Measurements from ENCODE around the gene POLN.
"Not testable (repeated sequence)": the region's sequence is repeated elsewhere in the genome, so short reads cannot be mapped to it uniquely, and the experiment has no call there.

POLN gene

GRCh38 chr4:2275044-2275397 lies 33.1 kb upstream of the POLN start:
- not testable (repeated sequence) for DNase-seq (ENCODE audit: low read depth)

GRCh38 chr4:2274320-2275043 lies 32.6 kb upstream of the POLN start:
- DNase-seq (ENCODE audit: low read depth): no peak

GRCh38 chr4:2273657-2274319 lies 31.9 kb upstream of the POLN start:
- DNase-seq (ENCODE audit: low read depth): no peak

DNA sequence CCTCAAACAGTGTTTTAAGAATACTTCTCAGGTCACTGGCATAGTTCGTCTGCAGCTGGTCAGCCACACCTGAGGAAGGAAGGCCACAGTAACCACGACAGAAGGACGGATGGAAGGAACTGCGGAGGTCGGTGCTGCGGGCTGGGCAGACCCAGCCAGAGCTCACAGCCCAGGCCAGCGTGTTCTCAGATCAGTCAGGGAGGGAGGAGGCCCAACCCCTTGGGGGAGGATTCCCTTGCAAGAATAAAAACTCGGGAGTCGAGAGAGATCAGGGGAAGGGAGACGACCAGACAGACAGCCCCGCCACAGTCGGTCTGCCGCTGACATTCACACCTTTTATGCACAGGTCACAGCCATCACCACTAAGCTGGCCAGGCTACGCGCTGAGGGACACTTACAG lies 31.3 kb upstream of the POLN start:
- no peak for DNase-seq (ENCODE audit: low read depth)

- no peak for DNase-seq (ENCODE audit: low read depth)
Observed at GRCh38 chr4:2272828-2273120, 30.9 kb upstream of the POLN start.

DNA sequence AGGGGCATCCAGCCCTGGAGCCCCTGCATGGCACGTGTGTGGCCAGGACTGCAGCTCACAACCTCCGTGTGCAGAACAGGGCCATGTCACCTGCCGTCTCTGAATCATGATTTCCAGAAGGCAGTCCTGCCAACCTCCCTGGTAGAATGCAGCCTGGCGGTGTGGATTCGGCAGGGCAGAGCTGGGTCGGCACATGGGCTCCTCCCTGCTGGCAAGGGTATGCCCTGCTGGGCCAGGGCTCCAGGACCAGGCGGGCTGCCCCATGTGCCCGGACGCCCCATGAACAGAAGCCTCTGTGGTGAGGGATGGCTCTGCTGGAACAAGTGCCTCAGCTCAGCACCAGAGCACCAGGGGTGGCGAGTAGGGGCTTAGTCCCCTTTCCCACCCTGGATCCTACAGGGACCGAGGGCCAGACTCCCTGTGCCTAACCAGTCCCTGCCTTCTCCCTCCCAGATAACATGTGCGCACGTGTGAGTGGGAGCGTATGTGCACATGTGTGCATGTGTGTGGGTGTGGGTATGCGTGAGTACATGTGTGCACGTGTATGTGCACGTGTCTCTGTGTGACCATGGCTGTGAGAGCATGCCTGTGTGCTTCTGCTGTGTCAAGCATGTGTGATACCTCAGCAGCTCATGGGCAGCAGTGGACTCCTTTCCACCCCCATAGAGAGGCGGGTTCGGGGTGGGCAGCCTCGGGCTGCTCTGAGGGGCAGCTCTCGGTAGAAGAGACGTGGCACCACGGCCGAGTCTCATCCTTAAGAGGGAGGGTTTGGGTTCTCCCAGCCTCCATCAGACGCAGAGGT lies 30.3 kb upstream of the POLN start:
- no peak for DNase-seq (ENCODE audit: low read depth)

DNA sequence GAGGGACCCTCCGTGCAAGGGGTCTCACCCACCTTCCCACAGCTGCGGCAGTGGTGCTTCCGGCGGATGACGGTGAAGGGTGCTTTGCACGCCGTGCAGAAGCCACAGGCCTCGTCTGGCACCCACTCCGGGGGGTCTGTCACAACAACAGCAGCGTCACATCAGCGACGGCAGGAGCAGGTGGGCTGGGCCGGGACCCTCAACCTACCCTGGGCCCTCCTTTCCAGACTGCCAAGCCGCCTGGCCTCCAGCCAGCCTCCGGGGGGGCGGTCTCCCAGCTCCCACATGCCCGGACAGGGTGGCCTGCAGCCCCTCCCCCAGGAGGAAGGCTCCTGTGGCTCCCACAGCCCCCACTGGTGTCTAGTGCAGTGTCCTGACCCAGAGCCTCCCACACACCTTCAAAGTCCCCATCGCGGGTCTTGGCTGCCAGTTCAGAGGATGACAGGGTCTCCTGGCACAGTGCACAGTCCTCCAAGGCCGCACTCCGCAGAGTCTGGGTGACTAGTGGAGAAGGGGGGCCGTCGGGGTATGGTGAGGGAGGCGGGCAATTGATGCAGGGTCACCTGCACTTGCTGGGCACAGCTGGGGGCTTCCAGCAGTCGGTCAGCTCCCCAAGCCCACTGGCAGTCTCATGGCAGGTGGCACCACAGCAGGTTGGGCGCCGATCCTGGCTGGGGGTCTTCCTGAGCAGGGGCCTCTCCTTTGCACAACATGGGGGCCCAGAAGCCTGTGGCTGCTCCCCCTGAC lies 29.5 kb upstream of the POLN start:
- no peak for DNase-seq (ENCODE audit: low read depth)

DNA sequence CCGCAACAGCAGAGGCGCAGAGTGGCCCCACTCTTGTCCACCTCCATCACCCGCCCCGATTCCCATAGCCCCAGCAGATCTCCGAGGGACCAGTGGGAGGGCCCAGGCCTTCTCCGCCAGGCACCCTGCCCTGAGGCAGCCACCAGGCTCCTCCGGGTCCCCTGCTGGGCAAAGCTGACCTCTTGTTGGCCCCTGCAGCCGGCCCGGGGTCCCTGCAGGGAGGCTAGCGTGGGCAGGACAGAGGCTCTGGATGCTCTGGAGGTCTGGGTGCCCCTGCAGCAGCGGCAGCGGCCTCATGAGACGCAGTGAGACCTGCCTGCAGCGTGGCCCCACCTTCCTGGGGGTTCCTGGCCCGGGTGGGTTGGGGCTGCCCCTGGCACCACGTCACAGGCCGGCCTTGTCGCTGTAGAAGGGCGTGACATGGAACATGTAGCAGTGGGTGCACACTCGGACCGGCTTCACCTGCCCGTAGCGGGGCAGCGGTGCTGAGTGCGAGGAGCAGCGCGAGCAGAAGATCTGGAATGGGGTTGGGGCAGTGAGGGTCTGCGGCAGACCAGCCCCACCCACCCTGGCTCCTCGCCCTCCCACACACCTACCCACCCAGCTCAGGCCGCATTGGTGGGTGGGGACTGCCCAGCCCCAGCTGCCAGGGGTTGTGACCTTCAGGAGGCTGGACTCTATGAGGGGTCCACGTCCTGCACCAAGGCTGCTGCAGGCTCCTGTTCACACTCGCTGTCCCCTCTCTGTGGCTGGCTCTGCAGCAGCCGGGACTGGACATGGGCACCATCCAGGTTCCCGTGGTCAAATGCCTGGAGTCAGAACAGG lies 28.6 kb upstream of the POLN start:
- no peak for DNase-seq (ENCODE audit: low read depth)

DNA sequence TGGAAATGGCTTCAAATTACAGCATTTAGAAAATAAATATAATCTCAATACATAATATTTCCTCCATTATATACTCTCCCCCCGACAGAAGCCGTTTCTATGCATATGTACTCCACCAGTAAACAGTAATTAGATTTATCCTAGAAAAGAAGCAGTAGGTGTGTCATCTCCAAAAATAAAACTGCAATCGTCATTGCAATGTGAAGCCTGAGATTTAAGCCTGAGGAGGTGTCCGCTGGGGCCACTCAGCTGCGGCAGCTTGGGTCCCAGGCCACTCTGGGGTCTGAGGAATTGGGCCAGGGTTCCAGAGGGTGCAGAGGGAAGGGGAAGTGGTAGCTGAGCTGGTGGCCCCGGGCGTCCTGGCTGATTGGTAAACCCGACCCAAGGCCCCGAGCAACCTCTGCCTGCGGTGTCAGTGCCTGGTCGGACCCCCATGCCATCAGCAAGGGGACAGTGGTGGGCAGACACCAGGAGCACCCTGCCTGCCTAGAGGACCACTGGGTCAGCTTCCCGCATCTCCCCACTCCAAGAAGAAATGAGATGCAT lies 27.8 kb upstream of the POLN start:
- no peak for DNase-seq (ENCODE audit: low read depth)

DNA sequence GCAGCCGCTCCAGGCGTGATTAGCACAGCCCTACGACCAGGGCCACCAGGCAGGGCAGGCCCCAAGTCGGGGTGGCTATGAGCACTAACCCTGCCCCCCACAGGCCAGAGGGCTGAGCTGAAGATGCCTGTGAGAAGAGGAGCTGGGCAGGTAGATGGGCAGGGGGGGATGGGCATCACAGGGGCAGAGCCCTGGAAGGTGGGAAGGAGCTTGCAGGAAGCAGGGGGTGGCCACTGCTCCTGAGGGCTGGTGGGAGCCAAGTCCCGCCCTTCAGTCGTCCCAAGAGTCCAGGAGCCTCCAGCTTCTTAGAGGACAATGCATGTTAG lies 27.2 kb upstream of the POLN start:
- no peak for DNase-seq (ENCODE audit: low read depth)

DNA sequence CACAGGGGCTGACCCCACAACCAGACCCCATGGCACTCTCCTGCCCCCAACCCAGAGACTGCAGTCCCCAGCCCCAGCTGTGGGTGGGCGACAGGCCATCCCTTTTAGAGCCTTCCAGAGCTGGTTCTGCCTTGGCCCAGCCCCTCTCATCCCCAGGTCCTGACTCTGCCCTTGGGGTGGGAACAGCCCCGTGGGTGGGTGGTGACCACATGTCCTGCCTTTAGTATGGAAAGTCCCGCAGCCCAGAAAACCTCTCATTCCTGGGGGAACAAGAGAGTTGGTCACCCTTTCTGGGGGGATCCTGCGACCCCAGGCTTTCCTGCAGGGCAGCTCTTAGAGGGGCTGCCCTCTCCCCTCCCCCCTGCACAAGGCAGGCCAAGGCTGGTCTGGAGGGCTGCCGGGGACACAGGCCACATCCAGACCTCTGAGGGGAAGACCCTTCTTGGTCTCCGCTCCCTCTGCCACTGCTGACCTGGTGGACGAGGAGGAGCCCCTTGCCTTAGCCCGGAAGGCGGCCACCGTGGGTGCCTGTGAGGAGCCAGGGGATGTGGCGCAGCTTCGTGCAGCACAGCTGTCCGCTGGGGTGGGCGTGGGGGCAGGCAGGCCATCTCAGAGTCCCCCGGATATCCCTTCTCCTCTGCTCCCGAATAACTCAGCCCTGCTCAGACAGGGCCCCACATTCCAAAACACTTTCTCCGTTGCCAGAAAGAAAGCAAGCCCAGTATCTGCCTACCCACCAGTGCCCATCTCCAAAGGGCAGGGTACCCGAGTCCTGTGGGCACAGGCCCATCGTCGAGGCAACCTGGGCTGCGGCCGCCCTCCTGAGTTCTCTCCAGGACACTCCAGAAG lies 26.7 kb upstream of the POLN start:
- DNase-seq (ENCODE audit: low read depth): no peak

DNA sequence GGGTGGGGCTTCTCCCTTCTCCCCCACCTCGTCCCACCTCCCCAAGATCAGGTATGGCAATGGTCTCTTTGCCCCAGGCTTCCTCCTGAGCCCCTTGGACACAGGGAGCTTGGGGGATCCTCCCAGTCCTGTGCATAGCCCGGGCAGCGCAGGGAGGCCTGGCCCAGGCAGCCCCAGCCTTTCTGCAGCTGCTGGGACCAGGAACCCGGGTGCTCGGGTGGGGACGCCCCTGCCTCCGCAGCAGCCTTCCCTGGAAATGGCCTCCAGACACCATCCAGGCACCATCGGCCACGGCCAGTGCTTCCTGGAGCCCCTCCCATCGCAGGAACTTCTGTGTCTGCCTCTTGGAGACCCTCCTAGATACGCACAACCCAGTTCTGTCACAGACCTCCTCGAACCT lies 25.9 kb upstream of the POLN start:
- DNase-seq (ENCODE audit: low read depth): no peak

DNA sequence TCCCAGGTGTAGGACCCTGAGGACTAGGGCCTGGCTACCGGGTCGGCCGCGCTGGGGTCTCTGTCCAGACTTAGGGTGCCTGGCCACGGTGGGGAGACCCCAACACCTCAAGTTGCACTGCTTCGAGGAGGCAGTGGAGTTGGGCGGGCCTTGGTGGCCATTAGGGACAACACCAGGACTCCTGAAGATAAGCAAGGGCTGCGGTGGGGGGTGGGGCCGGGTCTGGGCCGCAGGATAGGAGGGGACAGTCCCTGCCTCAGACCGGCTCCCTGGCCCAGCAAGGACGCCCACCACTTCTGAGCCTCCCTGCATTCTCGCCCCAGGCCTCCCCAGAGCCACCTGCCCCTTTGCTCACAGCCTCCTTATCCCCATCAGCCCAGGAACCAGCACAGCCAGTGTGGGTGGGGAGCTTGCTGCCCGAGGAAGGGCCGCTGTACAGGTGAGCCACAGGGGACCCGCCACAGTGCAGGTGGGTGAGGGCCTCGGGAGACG lies 25.4 kb upstream of the POLN start:
- DNase-seq (ENCODE audit: low read depth): no peak

DNA sequence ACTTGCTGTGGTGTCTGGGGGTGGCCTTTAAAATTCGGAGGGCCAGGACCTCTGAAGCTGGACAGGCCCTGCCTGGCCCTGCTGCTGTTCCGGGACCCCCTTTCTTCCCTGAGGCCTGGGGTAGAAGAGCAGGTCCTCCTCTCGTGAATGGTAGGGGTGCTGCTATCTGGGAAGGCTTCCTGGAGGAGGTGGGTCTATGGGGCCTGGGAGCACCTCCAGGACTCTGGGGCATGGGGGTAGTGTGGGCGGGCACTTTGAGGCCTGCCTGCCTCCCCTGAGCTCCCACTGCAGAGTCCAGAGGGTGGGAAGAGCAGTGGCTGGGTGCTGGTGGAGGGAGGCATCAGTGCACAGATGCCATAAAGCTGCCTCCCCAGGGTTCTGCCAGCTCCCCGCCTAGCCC lies 24.9 kb upstream of the POLN start:
- DNase-seq (ENCODE audit: low read depth): no peak

DNA sequence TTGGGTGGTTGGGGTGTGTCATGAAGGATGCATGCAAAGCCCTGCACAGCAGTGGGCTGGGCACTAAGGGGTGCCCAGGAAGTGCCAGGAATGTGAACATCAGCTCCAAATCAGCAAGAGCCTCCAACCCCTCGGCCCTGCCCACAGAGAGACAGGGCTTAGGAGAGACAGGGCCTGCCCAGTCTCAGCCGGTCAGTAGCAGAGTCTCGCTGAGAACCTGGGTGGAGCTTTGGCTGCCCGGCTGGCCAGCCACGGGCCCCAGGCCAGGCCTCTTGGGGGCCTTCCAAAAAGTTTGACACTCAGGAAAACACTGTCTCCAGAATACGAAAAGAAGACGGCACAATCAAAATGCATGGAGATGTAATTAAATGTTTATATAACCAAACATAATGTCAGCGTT lies 24.3 kb upstream of the POLN start:
- DNase-seq (ENCODE audit: low read depth): no peak

- no peak for DNase-seq (ENCODE audit: low read depth)
Observed at GRCh38 chr4:2265113-2266110, 23.5 kb upstream of the POLN start.

GRCh38 chr4:2264481-2265041 lies 22.6 kb upstream of the POLN start:
- DNase-seq (ENCODE audit: low read depth): no peak

GRCh38 chr4:2263926-2264321 lies 22.0 kb upstream of the POLN start:
- no peak for DNase-seq (ENCODE audit: low read depth)

GRCh38 chr4:2262944-2263250 lies 21.0 kb upstream of the POLN start:
- DNase-seq (ENCODE audit: low read depth): no peak

Measured in non-pigmented ciliary epithelial cell (primary cell).